A204.1 (cell line): Measurements from ENCODE around the gene EEFSEC.

ENCODE experiments used
- FAIRE-seq: peaks from 2 replicates; lab custom pipeline; 2012; peaks lifted over from hg19 to GRCh38; lab: Jason Lieb, UNC

Gene EEFSEC

GRCh38 chr3:128427872-128428822 lies 274.9 kb downstream of the EEFSEC start:
- no peak for FAIRE-seq

- no peak for FAIRE-seq
Observed at GRCh38 chr3:128429275-128429674, 276.0 kb downstream of the EEFSEC start.

GRCh38 chr3:128429751-128430150 lies 276.5 kb downstream of the EEFSEC start:
- no peak for FAIRE-seq

GRCh38 chr3:128430301-128430700 lies 277.0 kb downstream of the EEFSEC start:
- FAIRE-seq: no peak

GRCh38 chr3:128430731-128431130 lies 277.4 kb downstream of the EEFSEC start:
- no peak for FAIRE-seq

- no peak for FAIRE-seq
Observed at GRCh38 chr3:128431803-128432300, 278.6 kb downstream of the EEFSEC start.

GRCh38 chr3:128432301-128432970 lies 279.2 kb downstream of the EEFSEC start:
- no peak for FAIRE-seq

GRCh38 chr3:128432971-128433836 lies 279.9 kb downstream of the EEFSEC start:
- FAIRE-seq: no peak

- FAIRE-seq: no peak
Observed at GRCh38 chr3:128433837-128434165, 280.5 kb downstream of the EEFSEC start.

- FAIRE-seq: no peak
Observed at GRCh38 chr3:128434524-128434923, 281.2 kb downstream of the EEFSEC start.

- FAIRE-seq: no peak
Observed at GRCh38 chr3:128435058-128435457, 281.8 kb downstream of the EEFSEC start.

- FAIRE-seq: no peak
Observed at GRCh38 chr3:128435561-128435960, 282.3 kb downstream of the EEFSEC start.

- no peak for FAIRE-seq
Observed at GRCh38 chr3:128436214-128436613, 282.9 kb downstream of the EEFSEC start.

- no peak for FAIRE-seq
Observed at GRCh38 chr3:128438488-128439072, 285.3 kb downstream of the EEFSEC start.

- no peak for FAIRE-seq
Observed at GRCh38 chr3:128439226-128439625, 285.9 kb downstream of the EEFSEC start.

- no peak for FAIRE-seq
Observed at GRCh38 chr3:128442070-128442469, 288.8 kb downstream of the EEFSEC start.

GRCh38 chr3:128442949-128443348 lies 289.7 kb downstream of the EEFSEC start:
- FAIRE-seq: no peak

- FAIRE-seq: no peak
Observed at GRCh38 chr3:128443771-128444170, 290.5 kb downstream of the EEFSEC start.

- FAIRE-seq: no peak
Observed at GRCh38 chr3:128445357-128445756, 292.1 kb downstream of the EEFSEC start.

GRCh38 chr3:128446821-128447220 lies 293.5 kb downstream of the EEFSEC start:
- no peak for FAIRE-seq

GRCh38 chr3:128447561-128448013 lies 294.3 kb downstream of the EEFSEC start:
- FAIRE-seq: no peak

- FAIRE-seq: no peak
Observed at GRCh38 chr3:128448491-128448890, 295.2 kb downstream of the EEFSEC start.
